ENCODE results near the gene NEBL.

DNA sequence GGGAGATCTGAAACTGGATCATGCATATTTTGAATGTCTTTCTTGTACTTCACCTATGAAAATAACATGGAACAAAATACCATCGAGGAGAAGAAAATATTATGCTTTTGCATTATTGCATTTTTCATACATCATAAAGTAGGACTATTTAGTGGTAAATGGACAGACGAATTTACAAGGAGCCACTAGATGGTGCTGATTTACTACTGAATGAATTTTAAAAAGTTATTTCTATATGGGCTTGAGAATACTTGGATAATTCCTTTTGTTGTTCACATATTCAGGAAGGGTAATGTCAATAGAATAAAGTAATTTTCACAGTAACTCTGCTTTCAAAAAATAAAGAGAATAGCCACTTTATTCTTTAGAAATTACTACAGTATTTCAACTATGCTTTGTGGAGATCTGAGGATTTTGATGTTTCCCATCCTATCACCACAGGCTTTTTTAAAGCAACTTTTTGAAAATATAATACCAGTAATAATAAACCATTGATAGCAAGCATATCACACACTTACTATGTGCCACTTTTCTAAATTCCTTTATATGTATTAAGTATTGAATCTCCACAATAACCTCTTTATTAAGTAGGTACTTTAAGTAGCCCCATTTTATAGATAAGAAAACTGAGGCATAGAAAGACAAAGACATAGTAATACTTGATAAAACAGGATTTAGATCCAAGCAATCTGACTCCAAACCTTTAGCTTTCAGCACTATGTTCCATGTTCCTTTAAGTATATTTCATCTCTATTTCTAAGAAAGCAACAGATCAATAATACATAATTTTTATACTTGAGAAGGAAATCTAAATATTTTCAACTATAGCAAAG, 38.6 kb downstream of the NEBL start:
- TF ChIP-seq, protein P1, sequence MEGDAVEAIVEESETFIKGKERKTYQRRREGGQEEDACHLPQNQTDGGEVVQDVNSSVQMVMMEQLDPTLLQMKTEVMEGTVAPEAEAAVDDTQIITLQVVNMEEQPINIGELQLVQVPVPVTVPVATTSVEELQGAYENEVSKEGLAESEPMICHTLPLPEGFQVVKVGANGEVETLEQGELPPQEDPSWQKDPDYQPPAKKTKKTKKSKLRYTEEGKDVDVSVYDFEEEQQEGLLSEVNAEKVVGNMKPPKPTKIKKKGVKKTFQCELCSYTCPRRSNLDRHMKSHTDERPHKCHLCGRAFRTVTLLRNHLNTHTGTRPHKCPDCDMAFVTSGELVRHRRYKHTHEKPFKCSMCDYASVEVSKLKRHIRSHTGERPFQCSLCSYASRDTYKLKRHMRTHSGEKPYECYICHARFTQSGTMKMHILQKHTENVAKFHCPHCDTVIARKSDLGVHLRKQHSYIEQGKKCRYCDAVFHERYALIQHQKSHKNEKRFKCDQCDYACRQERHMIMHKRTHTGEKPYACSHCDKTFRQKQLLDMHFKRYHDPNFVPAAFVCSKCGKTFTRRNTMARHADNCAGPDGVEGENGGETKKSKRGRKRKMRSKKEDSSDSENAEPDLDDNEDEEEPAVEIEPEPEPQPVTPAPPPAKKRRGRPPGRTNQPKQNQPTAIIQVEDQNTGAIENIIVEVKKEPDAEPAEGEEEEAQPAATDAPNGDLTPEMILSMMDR (IDR thresholded peaks at IDR 0.05) = peak; percentile 11 to 59 (median 45)
- TF ChIP-seq POLR2A (IDR thresholded peaks at IDR 0.05) = no peak
